ENCODE data around the gene DENND6B. TPM values are rescaled to one million over a fixed set of nuclear protein-coding genes. Genes with fewer than 3 reads are reported as not detected.

Gene DENND6B
- total and polyA plus RNA-seq, 2 donors (not counting 1 experiment from before 2014, with no cell fraction given): 2.8 to 10.3 TPM

DNA sequence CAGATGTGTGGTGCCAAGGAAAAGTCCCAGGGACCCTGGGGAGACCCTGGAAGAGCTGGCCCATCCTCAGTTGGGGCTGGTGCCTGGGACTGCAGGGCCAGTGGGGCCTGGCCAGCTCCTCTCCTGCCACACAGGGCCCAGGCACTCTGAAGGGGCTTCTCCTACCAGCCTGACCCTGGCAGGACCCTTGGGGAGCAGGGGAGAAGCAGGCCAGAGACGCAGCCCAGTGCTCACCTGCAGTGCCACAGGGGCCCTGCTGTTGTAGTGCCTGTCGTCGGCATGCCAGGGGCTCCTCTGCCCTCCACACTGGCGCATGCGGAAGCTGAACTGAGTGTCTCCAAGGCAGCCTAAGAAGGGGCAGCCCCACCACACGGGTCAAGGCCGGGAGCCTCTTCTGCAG lies 9.1 kb downstream of the DENND6B start:
- Histone ChIP-seq H3K9me3 (ENCODE audit: control extremely low read depth in 1 of 3, control insufficient read depth in 2 of 3, insufficient read depth in 1 of 3, low read length in 2 of 3) (no peaks in the 10 kb centered on the region), H3K4me2 (replicated peaks; ENCODE audit: low read depth, low read length, poor library complexity, severe bottlenecking) (no peak overlapping the region), H3K27me3 (replicated peaks in 1 of 4; ENCODE audit: control extremely low read depth in 1 of 4, control insufficient read depth in 3 of 4, insufficient read depth in 4 of 4, low read length in 3 of 4) (no peaks in the 10 kb centered on the region), H3K27ac (ENCODE audit: low read length in 2 of 2) (no peak overlapping the region), H3K79me2 (ENCODE audit: control insufficient read depth, insufficient read depth, low read length) (no peaks in the 10 kb centered on the region), H3K9ac (ENCODE audit: low read length) (no peak overlapping the region), H4K20me1 (ENCODE audit: control insufficient read depth, insufficient read depth, low read length, poor library complexity, severe bottlenecking) (no peaks in the 10 kb centered on the region), H2AFZ (ENCODE audit: insufficient read depth, low read depth, low read length, poor library complexity, severe bottlenecking) (no peak overlapping the region), H3K4me3 (ENCODE audit: control extremely low read depth in 1 of 5, extremely low read depth in 1 of 5, insufficient read depth in 1 of 5, low read depth in 2 of 5, low read length in 4 of 5) (no peak overlapping the region), H3K36me3 (replicated peaks in 1 of 2; ENCODE audit: control extremely low read depth in 1 of 2, control insufficient read depth in 1 of 2, extremely low read depth in 1 of 2, insufficient read depth in 2 of 2, low read length in 1 of 2) (no peaks in the 10 kb centered on the region), H3K4me1 (ENCODE audit: control insufficient read depth in 2 of 2, insufficient read depth in 2 of 2, low read length in 2 of 2) (peaks cover 23 to 40% of the 10 kb centered on the region in 2 donors)
- CTCF ChIA-PET: interaction anchor here (5.1 kb wide), 1 partner anchor 9 kb away, joined by 37 read pairs; the partner anchor contains the start of gene DENND6B
- no peak for TF ChIP-seq EZH2 (IDR thresholded peaks at IDR 0.05; ENCODE audit: borderline replicate concordance, insufficient read depth, low read depth, low read length, poor library complexity, severe bottlenecking)
- TF ChIP-seq, protein P1, sequence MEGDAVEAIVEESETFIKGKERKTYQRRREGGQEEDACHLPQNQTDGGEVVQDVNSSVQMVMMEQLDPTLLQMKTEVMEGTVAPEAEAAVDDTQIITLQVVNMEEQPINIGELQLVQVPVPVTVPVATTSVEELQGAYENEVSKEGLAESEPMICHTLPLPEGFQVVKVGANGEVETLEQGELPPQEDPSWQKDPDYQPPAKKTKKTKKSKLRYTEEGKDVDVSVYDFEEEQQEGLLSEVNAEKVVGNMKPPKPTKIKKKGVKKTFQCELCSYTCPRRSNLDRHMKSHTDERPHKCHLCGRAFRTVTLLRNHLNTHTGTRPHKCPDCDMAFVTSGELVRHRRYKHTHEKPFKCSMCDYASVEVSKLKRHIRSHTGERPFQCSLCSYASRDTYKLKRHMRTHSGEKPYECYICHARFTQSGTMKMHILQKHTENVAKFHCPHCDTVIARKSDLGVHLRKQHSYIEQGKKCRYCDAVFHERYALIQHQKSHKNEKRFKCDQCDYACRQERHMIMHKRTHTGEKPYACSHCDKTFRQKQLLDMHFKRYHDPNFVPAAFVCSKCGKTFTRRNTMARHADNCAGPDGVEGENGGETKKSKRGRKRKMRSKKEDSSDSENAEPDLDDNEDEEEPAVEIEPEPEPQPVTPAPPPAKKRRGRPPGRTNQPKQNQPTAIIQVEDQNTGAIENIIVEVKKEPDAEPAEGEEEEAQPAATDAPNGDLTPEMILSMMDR (IDR thresholded peaks at IDR 0.05): no peak
- peak overlapping the region; percentile 15 for H3K27ac Mint-ChIP-seq
- H3K4me1 Mint-ChIP-seq: peaks cover 44% of the 10 kb centered on the region
- POLR2A ChIA-PET: interaction anchor here (7.0 kb wide), 1 partner anchor 15 kb away, joined by 61 read pairs; no protein-coding TSS in a partner anchor
- ATAC-seq (ENCODE audit: low read depth): no peak
- intact Hi-C loops (cut with micrococcal nuclease): no loop called here
- WGBS (ENCODE audit: insufficient coverage): 81% methylated on average over 7 of the region's 7 CpGs
- no peaks in the 10 kb centered on the region for H3K27me3 Mint-ChIP-seq
- no peak overlapping the region for H3K4me3 Mint-ChIP-seq
- no peaks in the 10 kb centered on the region for H3K9me3 Mint-ChIP-seq (ENCODE audit: insufficient read depth)
- no peak for DNase-seq

DNA sequence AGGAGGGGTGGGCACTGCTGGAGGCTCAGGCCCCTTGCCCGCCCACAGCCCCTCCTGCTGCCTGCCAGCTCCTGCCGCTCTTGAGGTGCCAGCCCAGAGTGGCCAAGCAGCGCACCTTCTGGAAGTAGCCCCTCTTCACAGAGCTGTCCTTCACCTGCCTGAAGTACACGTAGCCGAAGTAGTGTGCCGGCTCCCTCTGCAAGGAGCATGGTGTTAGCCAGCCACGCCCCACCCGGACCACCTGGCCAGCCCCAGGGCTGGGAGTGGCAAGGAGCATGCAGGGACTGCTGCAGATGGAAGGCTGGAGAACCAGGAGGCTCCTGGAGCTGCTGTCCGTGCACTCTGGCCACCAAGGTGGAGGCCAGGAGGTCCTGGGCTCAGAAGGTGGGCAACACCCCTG lies 9.6 kb downstream of the DENND6B start:
- Histone ChIP-seq H3K4me2 (replicated peaks; ENCODE audit: low read depth, low read length, poor library complexity, severe bottlenecking) (no peak overlapping the region), H4K20me1 (ENCODE audit: control insufficient read depth, insufficient read depth, low read length, poor library complexity, severe bottlenecking) (no peaks in the 10 kb centered on the region), H3K27me3 (replicated peaks in 1 of 4; ENCODE audit: control extremely low read depth in 1 of 4, control insufficient read depth in 3 of 4, insufficient read depth in 4 of 4, low read length in 3 of 4) (no peaks in the 10 kb centered on the region), H3K36me3 (replicated peaks in 1 of 2; ENCODE audit: control extremely low read depth in 1 of 2, control insufficient read depth in 1 of 2, extremely low read depth in 1 of 2, insufficient read depth in 2 of 2, low read length in 1 of 2) (no peaks in the 10 kb centered on the region), H3K27ac (ENCODE audit: low read length in 2 of 2) (no peak overlapping the region), H3K79me2 (ENCODE audit: control insufficient read depth, insufficient read depth, low read length) (no peaks in the 10 kb centered on the region), H3K9ac (ENCODE audit: low read length) (no peak overlapping the region), H3K4me3 (ENCODE audit: control extremely low read depth in 1 of 5, extremely low read depth in 1 of 5, insufficient read depth in 1 of 5, low read depth in 2 of 5, low read length in 4 of 5) (no peak overlapping the region), H3K4me1 (ENCODE audit: control insufficient read depth in 2 of 2, insufficient read depth in 2 of 2, low read length in 2 of 2) (peaks cover 23 to 41% of the 10 kb centered on the region in 2 donors), H3K9me3 (ENCODE audit: control extremely low read depth in 1 of 3, control insufficient read depth in 2 of 3, insufficient read depth in 1 of 3, low read length in 2 of 3) (no peaks in the 10 kb centered on the region), H2AFZ (ENCODE audit: insufficient read depth, low read depth, low read length, poor library complexity, severe bottlenecking) (no peak overlapping the region)
- ATAC-seq (ENCODE audit: low read depth) (no peak), DNase-seq (no peak)
- Mint-ChIP-seq H3K9me3 (ENCODE audit: insufficient read depth) (no peaks in the 10 kb centered on the region), H3K27ac (no peak overlapping the region), H3K4me3 (no peak overlapping the region), H3K27me3 (no peaks in the 10 kb centered on the region), H3K4me1 (peaks cover 44% of the 10 kb centered on the region)
- no peak for TF ChIP-seq EZH2 (IDR thresholded peaks at IDR 0.05; ENCODE audit: borderline replicate concordance, insufficient read depth, low read depth, low read length, poor library complexity, severe bottlenecking)
- TF ChIP-seq, protein P1 (IDR thresholded peaks at IDR 0.05): no peak
- intact Hi-C loops (cut with micrococcal nuclease): no loop called here
- CTCF ChIA-PET: interaction anchor here (5.1 kb wide), 1 partner anchor 10 kb away, joined by 37 read pairs; the partner anchor contains the start of gene DENND6B
- POLR2A ChIA-PET: interaction anchor here (7.0 kb wide), 1 partner anchor 14 kb away, joined by 61 read pairs; no protein-coding TSS in a partner anchor
- 98% methylated on average over 9 of the region's 9 CpGs for WGBS (ENCODE audit: insufficient coverage)
